HG03521 (cell line): ENCODE measurements around the gene MT1A.
"Not testable (repeated sequence)": the region's sequence is repeated elsewhere in the genome, so short reads cannot be mapped to it uniquely, and the experiment has no call there.

ENCODE experiments used
- ATAC-seq: cut with Tn5 transposase; IDR thresholded peaks from one replicate; pipeline ENCODE4 v1.9.1; 2021; ENCODE audit warnings: mild to moderate bottlenecking, moderate library complexity; ENCODE audit not compliant: unreplicated experiment

The MT1A gene

DNA sequence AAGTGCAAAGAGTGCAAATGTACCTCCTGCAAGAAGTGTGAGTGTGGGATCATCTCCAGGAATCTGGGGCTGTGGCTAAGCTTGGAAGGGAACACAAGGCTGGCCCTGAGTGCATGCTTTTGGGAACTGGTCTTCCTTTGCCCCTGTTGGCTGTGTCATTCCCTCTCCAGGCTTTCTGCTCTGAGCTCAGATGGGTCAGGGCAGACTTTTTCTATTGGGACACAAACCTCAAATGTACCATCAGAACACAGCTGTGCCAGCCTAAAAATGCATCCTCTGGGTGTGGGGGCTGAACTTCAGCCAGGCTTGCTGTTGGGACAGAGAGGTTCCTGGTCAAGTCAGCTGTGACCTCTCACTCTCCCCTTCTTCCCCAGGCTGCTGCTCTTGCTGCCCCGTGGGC lies 14.1 kb downstream of the MT1A start:
- no peak for ATAC-seq

DNA sequence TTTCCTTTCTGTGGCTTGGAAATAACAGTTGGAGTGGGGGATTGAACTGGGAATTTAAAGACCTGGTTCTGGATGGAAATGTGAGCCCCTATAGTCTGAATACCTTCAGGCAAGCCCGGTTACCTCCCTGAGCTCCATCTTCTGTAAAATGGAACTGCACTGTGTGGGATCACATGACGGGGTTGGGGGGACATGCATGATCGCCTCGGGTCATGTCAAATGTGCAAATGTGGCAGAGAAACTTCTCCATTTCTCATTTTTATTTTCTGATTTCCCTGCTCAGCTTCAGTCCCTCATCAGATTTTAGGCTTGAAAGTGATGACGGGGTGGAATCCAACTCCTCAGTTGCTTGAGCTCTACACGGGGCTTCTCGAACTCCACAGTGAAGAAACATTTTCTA lies 14.8 kb downstream of the MT1A start:
- no peak for ATAC-seq

DNA sequence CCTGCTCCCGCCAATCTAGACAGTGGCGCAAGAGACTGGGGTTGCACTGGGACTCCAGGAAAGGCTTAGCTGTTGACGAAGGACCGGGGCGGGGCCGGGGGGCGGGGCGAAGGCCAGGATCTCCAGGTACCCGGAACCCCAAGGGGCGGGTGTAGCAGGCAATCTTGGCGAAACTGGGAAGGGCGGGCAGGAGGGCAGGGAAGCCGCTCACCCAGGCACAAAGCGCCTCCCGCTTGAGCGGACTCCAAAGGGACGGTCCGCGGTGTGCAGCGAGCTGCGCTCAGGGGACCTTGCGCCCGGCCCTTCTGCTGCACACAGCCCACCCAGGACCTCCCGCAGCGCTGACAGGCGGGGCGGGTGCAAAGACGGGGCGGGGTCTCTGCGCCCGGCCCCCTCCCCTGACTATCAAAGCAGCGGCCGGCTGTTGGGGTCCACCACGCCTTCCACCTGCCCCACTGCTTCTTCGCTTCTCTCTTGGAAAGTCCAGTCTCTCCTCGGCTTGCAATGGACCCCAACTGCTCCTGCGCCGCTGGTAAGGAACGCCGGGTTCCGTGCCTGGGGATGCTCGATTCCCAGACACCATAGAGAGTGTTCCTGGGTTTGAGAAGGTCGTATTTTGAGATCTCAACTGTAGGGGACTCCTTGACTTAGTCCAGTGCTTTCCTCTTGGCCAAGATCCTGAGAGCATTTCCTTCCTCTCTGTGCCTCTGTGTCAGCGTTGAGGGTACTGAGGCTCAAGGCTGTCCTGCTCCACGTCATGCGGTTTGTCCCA lies 19.3 kb downstream of the MT1A start, which contains the start of gene MT1F:
Gene MT1F, plus strand, starts transcription at position 405 of the 772 bp plus-strand sequence. Its CDS starts 100 bp downstream, at position 505.
- no peak for ATAC-seq

DNA sequence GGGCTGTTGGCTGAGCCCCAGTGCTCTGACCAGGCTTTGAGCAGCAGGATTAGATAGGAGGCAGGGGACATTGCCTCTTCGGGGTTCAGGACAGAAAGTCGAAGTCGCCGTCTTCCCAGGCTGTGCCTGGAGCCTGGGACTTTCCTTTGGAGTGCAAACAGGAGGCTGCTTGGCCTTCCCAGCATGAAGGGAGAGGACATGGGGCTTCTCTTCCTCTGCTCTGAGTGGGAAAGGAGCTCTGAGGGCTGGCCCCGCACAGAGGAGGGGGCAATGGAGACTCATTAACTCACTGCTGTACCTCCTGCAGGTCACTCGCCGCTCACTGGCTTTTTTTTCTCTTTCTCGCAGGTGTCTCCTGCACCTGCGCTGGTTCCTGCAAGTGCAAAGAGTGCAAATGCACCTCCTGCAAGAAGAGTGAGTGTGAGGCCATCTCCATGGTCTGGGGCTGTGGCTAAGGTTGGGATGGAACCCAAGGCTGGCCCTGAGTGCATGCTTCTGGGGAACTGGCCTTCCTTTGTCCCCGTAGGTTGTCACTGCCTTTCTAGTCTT lies 19.9 kb downstream of the MT1A start:
- no peak for ATAC-seq

DNA sequence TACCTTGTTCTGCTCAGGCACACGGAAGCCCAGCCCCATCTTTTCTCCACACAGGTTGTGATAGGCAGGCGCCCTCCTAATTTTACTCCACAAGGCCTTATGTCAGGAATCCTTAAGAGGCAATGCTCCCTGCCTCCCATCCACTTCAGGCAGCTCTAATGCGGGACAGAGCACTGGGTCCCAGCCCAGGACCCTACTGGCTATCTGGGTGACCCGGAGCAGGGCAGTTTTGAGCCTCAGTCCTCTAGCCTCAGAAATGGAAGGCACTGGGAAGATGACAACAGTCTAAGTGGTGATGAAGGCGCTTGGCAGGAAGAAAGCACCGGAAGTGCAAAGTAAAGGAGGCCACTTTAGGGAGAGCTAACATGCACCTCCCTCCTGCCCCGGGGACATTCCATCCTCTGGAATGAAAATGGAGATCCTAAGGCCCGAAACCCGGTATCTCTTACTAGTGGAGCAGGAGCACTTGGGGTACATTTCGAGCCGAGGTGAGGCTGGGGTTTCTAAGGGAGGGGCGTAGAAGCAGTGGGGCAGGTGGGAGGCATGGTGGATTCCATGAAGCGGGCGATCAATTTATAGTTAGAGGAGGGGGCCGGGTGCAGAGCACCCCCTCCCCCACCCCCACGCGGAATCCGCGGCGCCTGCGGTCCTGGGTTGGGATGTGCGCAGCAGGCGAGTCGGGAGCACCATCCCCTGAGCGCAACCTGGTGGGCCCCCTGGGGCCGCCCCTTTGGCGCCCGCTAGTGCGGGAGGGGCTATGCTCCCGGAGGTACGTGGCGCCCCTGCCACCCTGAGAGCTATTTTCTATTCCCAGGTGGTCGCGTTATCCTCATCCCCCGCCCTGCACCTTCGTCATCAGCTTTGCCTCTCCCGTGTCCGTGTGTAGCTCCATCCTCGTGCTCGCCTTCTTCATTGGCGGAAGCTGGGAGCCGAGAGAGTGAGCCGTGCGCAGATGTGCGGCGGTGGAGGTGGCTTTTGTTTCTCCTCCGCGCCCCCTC lies 24.2 kb downstream of the MT1A start:
- no peak for ATAC-seq

DNA sequence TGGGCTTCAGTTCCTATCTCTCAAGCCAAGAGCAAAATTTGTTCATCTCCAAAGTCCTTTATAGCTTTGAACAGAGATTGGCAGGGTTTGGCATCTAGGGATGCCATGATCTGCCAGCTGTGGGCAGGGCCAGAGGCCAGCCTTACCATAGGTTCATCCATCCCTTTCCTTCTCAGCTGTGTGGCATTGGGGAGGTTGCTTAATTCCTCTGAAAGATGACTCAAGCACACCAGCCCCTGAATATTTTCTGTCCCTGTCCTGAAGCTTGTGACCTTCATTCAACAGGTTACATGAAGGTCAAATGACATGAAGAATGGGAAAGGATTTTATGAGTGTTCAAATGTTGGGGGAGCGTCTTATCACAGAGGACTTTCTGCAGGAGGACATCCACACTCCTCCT lies 26.0 kb downstream of the MT1A start:
- no peak for ATAC-seq

DNA sequence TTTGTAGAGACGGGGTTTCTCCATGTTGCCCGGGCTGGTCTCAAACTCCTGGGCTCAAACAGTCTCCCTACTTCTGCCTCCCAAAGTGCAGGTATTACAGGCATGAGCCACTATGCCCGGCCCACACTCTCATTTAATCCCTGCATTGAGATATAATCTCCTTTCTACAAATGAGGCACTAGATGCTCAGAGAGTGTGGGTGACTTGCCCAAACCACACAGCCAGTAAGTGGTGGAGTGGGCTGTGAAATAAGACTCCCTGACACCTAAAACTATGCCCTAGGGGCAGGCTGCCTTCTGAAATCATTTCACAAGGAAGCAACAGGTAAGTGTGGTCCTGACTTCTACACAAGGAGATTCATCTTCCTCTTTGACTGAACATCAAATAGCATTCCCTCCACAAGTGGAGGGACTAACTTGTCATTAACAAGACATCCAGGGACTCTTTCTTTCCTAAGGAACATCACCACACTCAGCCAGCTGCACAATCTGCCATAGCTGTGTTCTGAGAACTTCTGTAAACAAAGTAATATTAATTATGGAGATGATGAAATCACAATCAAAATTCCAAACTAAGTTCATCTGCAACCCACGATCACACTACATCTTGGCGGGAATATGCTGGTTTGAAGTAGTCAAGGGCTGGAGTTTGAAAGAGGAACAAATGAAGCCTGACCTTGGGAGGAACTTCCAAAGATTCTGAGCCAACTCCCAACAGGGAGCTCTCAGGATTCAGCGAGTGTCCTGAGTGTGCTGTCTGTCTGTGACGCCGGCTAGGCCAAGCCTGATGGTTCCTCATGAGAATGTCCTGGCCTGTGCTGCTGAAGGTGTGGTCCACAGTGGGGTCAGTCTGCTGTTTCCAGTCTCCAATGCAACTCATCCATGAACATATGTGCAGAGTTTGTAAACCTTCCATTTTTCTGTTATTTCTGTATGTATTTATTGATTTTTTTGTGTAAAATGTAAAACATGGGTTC lies 27.1 kb downstream of the MT1A start:
- not testable (repeated sequence) for ATAC-seq

DNA sequence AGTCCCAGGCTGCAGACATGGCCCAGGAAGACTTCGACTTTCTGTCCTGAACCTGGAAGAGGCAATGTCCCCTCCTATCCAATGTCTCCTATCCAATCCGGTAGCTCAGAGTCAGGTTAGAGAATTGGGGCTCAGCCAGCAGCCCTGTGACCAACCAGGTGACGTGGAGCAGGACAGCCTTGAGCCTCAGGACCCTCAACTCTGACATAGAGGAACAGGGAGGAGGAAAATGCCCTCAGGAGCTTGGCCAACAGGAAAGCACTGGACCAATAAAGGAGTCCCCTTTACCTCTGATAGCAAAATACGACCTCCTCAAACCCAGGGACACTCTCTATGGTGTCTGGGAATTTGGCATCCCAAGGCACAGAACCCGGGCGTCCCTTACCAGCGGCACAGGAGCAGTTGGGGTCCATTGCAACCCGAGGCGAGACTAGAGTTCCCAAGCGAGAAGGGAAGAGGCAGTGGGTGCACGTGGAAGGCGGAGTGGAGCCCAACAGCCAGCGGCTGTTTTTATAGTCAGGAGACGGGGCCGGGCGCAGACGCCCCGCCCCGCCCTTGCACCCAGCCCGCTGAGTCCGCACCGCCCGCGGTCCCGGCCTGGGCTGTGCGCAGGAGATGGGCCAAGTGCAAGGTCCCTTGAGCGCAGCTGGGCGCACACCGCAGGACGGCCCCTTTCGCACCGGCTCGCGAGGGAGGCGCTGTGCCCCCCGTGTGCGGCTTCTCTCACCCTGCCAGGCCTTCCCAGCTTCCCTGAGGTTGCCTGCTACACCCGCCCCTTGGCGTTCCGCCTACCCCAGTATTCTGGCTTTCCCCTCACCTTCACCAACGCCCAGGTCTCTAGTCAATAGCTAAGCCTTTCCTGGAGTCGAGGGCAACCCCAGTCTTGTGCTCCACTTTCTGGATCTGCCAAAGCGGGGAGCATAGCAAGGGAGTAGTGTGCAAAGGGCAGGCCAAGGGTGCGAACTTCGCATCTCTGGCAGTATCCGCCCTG lies 29.4 kb downstream of the MT1A start, which contains the start of gene MT1G:
Gene MT1G, minus strand, starts transcription at position 485 of the 991 bp plus-strand sequence. Its CDS starts 72 bp downstream, at position 413.
- no peak for ATAC-seq

DNA sequence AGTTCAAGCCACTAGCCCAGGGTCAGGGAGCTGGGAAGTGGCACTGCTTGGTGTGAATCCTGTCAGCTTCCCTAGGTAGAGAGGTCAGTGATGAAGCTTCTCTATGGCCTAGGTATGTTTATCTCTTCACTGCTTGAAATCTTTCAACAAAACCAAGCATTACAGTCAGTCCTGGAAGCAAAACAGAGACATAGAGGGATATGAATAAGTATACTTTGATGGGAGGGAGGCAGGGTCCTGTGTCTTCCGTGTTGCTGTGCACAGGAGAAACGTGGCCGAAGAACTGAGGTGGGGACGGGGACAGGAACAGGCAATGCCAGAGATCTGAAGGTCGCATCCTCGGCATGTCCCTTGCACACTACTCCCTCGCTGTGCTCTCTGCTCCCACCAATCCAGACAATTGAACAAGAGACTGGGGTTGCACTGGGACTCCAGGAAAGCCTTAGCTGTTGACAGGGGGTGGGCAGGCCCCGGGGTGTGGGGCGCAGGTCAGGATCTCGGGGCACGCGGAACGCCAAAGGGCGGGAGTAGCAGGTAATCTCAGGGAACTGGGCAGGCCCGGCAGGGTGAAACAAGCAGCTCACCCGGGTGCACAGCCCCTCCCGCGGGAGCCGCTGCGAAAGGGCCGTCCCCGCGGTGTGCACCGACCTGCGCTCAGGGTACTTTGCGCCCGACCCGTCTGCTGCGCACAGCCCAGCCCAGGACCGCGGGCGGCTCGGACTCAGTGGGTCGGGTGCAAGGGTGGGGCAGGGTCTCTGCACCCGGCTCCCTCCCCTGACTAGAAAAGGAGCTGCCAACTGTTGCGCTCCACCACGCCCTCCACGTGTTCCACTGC lies 30.8 kb downstream of the MT1A start, which contains the start of gene MT1H:
Gene MT1H, plus strand, starts transcription at position 810 of the 835 bp plus-strand sequence. CDS start 71 bp downstream, outside the sequence.
- no peak for ATAC-seq

DNA sequence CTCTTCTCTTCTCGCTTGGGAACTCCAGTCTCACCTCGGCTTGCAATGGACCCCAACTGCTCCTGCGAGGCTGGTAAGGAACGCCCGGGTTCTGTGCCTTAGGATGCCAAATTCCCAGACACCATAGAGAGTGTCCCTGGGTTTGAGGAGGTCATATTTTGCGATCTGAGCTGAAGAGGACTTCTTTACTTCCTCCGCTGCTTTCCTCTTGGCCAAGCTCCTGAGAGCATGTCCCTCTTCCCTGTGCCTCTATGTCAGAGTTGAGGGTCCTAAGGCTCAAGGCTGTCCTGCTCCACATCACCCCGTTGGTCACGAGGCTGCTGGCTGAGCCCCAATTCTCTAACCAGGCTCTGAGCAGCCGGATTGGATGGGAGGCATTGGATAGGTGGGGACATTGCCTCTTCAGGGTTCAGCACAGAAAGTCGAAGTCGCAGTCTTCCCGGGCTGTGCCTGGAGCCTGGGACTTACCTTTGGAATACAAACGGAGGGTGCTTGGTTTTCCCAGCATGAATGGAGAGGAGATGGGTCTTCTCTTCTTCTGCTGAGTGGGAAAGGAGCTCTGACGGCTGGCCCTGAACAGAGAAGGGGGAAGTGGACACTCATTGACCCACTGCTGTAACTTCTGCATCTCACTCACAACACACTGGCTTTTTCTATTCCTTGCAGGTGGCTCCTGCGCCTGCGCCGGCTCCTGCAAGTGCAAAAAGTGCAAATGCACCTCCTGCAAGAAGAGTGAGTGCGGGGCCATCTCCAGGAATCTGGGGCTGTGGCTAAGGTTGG lies 31.6 kb downstream of the MT1A start:
- ATAC-seq, result no peak

DNA sequence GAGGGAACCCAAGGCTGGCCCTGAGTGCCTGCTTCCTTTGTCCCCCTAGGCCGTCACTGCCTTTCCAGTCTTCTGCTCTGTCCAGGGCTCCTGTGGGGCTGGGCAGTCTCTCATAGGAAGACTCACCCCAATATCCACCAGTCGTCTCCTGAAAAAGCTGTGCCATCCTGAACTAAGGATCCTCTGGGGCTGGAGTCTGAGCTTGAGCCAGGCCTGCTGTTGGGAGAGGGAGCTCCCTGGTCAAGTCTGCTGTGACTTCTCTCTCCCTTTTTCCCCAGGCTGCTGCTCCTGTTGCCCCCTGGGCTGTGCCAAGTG lies 32.1 kb downstream of the MT1A start:
- no peak for ATAC-seq

DNA sequence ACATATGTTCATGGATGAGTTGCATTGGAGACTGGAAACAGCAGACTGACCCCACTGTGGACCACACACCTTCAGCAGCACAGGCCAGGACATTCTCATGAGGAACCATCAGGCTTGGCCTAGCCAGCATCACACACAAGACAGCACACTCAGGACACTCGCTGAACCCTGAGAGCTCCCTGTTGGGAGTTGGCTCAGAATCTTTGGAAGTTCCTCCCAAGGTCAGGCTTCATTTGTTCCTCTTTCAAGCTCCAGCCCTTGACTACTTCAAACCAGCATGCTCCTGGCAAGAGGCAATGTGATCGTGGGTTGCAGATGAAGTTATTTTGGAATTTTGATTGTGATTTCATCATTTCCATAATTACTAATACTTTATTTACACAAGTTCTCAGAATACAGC lies 33.2 kb downstream of the MT1A start:
- ATAC-seq, result not testable (repeated sequence)

DNA sequence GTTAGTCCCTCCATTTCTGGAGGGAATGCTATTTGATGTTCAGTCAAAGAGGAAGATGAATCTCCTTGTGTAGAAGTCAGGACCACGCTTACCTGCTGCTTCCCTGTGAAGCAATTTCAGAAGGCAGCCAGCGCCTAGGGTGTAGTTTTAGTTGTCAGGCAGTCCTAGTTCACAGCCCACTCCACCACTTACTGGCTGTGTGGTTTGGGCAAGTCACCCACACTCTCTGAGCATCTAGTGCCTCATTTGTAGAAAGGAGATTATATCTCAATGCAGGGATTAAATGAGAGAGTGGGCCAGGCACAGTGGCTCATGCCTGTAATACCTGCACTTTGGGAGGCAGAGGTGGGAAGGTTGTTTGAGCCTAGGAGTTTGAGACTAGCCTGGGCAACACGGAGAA lies 33.7 kb downstream of the MT1A start:
- not testable (repeated sequence) for ATAC-seq

DNA sequence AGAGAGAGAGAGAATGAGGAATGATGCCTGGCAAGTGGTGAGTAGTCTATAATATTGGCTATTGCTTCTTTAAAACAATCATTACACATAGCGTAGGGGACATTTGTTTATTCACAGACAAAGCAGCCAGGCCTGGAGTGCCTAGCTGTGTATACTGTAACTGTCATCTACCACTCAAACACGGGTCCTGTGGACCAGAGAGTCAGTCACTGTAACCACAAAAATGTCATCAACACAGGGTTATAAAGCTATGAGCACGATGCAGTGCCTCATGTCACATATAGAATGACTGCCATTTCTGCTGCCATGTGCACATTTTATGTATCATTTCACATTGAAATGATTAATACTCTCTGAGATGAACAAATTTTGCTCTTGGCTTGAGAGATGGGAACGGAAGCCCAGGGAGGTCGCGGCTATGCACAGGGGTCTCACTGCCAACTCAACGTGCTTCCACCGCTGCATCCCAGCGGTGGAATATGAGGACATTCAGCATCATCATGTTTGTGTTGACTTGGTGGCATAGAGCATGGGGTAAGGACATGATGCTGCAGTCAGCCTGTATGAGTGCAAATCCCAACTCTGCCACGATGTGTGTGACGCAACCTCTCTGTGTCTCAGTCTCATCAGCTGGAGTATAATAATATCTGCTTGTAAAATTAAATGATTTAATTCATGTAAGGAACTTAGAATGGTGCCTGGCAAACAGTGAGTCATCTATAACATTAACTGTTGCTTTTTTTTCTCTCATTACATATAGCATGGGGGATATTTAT lies 34.5 kb downstream of the MT1A start:
- ATAC-seq, result no peak

DNA sequence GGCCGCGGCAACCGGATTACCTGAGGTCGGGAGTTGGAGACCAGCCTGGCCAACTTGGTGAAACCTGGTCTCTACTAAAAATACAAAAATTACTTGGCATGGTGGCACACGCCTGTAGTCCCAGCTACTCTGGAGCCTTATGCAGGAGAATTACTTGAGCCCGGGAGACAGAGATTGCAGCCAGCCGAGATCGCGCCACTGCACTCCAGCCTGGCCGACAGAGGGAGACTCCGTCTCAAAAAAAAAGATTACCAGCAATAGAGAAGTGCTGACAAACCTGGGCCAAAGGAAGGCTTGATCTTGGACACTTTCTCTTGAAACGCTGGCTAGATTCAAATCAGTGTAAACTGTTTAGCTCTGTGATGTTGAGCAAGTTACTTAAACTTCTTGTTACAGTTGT lies 35.5 kb downstream of the MT1A start:
- ATAC-seq, result no peak

DNA sequence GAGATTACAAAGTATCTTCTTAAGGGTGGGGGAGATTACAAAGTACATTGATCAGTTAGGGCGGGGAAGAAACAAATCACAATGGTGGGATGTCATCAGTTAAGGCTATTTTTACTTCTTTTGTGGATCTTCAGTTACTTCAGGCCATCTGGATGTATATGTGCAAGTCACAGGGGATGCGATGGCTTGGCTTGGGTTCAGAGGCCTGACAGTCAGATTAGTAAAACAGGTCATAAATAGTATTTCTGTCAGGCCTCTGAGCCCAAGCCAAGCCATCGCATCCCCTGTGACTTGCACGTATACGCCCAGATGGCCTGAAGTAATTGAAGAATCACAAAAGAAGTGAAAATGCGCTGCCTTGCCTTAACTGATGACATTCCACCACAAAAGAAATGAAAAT lies 36.1 kb downstream of the MT1A start:
- not testable (repeated sequence) for ATAC-seq
